ENCODE data around the gene TLE3. TPM values are rescaled to one million over a fixed set of nuclear protein-coding genes. Genes with fewer than 3 reads are reported as not detected.

The TLE3 gene
- total and polyA plus RNA-seq, 2 donors = 21.5 to 25.7 TPM

DNA sequence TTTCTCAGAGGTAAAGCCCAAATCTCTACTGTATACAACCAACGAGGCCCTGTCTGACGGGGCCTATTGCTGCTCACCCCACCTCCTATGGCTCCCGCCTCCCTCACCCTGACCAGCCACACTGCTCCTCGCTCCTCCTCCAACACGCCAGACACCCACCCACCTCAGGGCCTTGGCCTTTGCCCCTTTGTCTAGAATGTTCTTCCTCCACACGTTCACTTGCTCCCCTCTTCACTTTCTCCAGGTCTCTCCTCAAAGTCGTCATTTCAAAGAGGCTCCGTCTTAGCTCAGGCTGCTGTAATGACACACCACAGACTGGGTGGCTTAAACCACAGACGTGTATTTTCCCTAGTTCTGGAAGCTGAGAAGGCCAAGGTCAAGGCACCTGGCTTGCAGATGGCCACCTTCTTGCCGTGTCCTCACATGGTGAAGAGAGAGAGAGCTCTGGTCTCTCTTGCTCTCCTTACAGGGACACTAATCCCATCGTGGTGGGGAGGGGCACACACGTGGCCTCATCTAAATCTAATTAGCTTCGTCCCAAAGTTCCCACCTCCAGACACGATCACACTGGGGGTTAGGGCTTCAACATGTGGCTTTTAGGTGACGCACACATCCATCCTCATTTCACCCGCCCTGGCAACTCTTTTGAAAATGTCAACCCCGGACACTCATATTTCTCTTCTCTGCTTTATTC, 98.2 kb downstream of the TLE3 start:
- no peaks in the 10 kb centered on the region for H3K36me3 ChIP-seq (ENCODE audit: insufficient read depth)
- H3K4me1 ChIP-seq (ENCODE audit: insufficient read depth) = no peaks in the 10 kb centered on the region
- H3K27ac ChIP-seq (ENCODE audit: low read depth) = no peak overlapping the region
- DNase-seq (ENCODE audit: extremely low spot score) = no peak
- WGBS = 82% methylated on average over 17 of the region's 17 CpGs
- no peak overlapping the region for H3K4me3 ChIP-seq (ENCODE audit: low read depth, low read length)

DNA sequence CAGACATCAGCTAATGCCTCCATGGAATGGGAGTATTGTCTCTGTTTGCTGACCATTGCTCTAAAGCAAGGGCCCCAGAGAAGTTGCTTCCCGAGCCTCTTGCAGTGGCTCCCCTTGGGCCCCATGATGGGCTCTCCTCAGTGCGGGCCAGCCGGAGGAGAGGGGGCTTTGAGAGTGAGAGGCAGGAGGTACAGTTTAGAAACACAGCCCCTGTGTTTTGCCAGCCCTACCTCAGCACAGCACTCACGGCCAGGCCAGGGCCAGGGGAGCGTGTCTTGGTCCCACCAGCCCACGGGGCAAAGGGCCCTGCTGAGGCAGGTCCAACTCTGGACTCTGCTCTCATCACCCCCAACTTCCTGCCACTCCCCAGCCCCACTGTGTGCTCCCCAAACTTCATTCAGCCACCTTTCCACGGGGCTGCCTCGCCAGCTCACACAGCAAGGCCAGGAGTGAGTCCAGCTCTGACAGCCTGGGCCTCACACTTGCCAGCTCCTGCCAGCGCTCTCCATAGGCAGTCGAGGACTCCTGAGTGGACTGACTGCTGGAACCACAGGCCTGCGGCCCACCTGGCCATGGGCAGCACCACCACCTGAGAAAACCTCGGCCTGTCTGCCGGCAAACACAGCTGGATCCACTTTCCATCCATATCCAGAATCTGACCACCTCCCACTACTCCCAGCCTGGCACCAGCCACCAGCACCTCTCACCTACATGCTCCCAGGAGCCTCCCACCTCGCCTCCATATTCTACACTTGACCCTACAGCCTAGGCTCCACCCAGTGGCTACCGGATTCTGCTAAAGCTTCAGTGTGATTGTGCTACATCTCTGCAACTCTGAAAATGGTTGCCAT, 99.0 kb downstream of the TLE3 start:
- Histone ChIP-seq H3K4me1 (ENCODE audit: insufficient read depth) (no peaks in the 10 kb centered on the region), H3K27ac (ENCODE audit: low read depth) (no peak overlapping the region), H3K36me3 (ENCODE audit: insufficient read depth) (no peaks in the 10 kb centered on the region), H3K4me3 (ENCODE audit: low read depth, low read length) (no peak overlapping the region)
- WGBS = 87% methylated on average over 15 of the region's 15 CpGs
- DNase-seq (ENCODE audit: extremely low spot score) = no peak

DNA sequence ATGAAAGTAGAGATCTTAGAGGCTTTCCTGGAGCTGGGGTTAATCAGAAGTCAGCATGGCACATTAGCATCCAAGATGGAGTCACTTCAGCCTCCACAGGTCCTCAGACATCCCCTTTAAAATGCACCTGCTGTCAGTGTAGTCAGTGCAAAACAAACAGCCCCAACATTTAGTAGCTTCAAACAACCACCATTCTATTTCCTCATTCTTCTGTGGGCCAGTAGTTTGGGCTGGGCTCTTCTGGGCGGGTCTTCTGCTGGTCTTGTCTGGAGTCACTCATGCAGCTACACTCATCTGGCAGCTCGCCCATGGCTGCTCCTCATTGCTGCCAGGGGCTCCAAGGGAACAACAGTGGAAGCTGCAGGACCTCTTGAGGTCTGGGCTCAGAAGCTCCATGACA, 99.9 kb downstream of the TLE3 start:
- WGBS = 52% methylated on average over 2 of the region's 2 CpGs
- Histone ChIP-seq H3K36me3 (ENCODE audit: insufficient read depth) (no peaks in the 10 kb centered on the region), H3K27ac (ENCODE audit: low read depth) (no peak overlapping the region), H3K4me3 (ENCODE audit: low read depth, low read length) (no peak overlapping the region), H3K4me1 (ENCODE audit: insufficient read depth) (no peaks in the 10 kb centered on the region)
- DNase-seq (ENCODE audit: extremely low spot score) = no peak

Small RNA genes within 50 kb of the gene (small RNA-seq; reads per million reads assigned to genes)
- 0.41 reads per million, percentile 34 among the genes with 10 or more reads in this experiment for gene MIR629

All from urinary bladder (tissue), 4 donors.